DOHH2 (cell line): ENCODE measurements around the gene HKDC1.

Experiments used
- CTCF ChIP-seq: fragments of 200-600 bp; sonication (generic); IDR thresholded peaks from one replicate; pipeline ENCODE4 v1.5.1; 2014; ENCODE audit warnings: antibody characterized with exemption, mild to moderate bottlenecking, low read depth, low read length; ENCODE audit not compliant: poor library complexity, severe bottlenecking
- EZH2phosphoT487 ChIP-seq: fragments of 200-600 bp; sonication (generic); IDR thresholded peaks from 2 replicates; pipeline ENCODE4 v1.6.1; 2017; ENCODE audit warnings: borderline replicate concordance, mild to moderate bottlenecking, antibody characterized with exemption, low read length, moderate library complexity, mixed read lengths

- TF ChIP-seq CTCF (no peak), EZH2phosphoT487 (no peak)
Observed at GRCh38 chr10:69306421-69306820, 86.3 kb downstream of the HKDC1 start.
